Measurements from ENCODE around the gene CTBP1.

CTBP1 gene

DNA sequence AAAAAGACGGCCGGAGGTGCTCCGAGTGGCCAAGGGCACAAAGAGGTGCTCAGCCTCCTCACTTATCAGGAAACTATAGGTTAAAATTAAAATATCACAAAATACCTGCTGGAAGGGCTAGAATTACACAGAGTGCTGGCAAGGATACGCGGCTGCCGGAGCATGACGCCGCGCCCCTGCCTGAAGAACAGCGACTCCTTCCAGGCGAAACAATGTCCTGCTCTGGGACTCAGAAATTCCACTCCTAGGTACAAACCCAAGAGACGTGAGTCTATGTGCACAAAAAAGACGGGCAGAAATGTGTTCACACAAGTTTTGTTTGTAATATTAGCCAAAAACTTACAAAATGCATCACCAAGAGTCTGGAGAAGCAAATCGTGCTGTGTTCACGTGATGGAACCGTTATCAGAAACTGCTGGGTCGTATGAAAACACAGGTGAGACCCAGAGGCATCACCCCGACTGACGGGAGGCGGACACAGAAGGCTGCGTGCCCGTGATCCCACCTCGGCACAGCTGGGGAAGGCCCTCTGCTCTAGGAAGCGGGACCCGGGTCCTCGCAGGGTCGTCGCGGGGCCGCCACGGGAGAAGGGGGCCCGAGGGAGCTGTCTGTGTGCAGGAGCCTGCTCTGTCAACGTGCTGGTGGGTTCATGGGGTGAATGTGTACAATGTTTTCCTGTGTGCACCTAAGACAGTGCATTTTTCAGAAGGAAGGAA lies 27.6 kb downstream of the CTBP1 start:
- Histone ChIP-seq H3K9ac (ENCODE audit: low read length) (no peak overlapping the region), H3K4me1 (ENCODE audit: control insufficient read depth, insufficient read depth, low read length) (no peaks in the 10 kb centered on the region)

DNA sequence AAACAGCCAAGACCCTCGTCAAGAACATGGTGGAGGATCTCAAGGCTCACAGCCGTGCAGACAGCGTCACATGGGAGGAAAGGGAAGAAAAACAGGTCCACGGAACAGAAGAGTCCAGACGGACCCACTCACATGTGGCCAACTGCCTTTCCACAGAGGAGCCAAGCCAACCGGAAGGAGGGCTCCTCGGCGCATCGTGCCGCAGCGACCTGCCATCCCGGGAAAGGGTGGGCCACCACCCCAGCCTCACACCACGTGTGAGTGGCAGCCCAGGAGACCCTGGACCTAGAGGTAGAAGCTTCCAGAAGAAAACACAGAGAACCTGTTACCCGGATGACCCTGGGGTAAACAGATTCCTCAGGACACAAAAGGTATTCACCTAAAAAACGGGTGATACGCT lies 28.4 kb downstream of the CTBP1 start:
- Histone ChIP-seq H3K9ac (ENCODE audit: low read length) (no peak overlapping the region), H3K27me3 (ENCODE audit: control insufficient read depth, insufficient read depth, low read length) (no peaks in the 10 kb centered on the region), H3K4me1 (ENCODE audit: control insufficient read depth, insufficient read depth, low read length) (no peaks in the 10 kb centered on the region), H3K27ac (ENCODE audit: low read depth, low read length) (no peak overlapping the region), H3K4me3 (ENCODE audit: low read length) (no peak overlapping the region), H3K36me3 (ENCODE audit: control insufficient read depth, insufficient read depth, low read length) (peaks cover 26% of the 10 kb centered on the region)

More for the DNA sequence above, 27.6 kb downstream of the CTBP1 start:
- peaks cover 21% of the 10 kb centered on the region for H3K36me3 ChIP-seq (ENCODE audit: control insufficient read depth, insufficient read depth, low read length)
- H3K27ac ChIP-seq (ENCODE audit: low read depth, low read length), result no peak overlapping the region
- H3K27me3 ChIP-seq (ENCODE audit: control insufficient read depth, insufficient read depth, low read length), result no peaks in the 10 kb centered on the region
- no peak overlapping the region for H3K4me3 ChIP-seq (ENCODE audit: low read length)

DNA sequence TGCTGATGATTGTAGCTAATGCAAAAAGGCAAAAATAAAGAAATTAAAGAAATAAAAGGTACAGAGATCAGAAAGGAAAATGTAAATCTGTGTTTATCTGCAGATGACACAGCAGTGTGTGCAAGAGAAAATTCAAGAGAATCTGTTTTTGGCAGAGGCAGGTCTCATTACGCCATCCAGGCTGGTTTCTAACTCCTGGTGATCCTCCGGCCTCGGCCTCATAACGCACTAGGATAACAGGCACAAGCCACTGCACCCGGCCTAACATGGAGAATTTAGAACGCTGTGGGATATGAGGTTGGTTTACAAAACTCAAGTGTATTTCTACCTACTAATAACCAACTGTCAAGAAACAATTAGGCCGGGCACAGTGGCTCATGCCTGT lies 29.4 kb downstream of the CTBP1 start:
- Histone ChIP-seq H3K27me3 (ENCODE audit: control insufficient read depth, insufficient read depth, low read length) (no peaks in the 10 kb centered on the region), H3K36me3 (ENCODE audit: control insufficient read depth, insufficient read depth, low read length) (peaks cover 26% of the 10 kb centered on the region)

DNA sequence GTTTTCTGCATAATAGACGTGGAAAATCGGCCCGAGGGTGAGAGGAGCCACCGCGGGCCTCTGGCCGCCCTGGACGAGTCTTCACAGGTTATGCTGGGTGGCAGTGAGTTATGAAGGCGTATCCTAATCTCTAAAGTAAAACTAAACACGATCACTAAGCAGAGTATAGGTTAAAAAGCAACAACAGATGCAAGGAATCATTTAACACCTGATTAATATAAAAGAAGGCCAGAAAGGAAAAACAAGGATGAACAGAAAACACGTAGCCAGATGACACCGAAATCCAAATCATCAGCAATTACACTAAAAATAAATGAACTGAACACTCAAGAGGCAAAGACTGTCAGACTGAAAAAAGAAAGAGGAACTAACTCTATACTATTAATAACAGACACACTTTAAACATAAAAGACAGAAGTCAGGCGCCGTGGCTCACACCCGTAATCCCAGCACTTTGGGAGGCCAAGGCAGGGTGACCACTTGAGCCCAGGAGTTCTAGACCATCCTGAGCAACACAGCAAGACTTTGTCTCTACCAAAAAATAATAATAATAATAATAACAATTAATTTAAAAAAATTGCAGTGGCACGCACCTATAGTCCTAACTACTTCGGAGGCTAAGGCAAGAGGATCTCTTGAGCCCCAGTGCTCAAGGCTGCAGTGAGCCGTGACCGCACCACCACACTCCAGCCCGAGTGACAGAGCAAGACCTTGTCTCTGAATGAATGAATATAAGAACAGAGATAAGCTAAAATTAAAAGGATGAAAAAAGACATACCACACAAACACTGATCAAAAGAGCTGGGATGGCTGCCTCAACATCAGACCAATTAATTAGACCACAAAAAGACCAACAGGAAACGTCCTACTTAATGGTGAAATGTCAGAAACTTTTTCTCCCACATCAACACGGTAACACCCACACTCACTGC lies 30.0 kb downstream of the CTBP1 start:
- no peak overlapping the region for H3K27ac ChIP-seq (ENCODE audit: low read depth, low read length)
- no peak overlapping the region for H3K9ac ChIP-seq (ENCODE audit: low read length)
- H3K4me3 ChIP-seq (ENCODE audit: low read length), result no peak overlapping the region
- peaks cover 20% of the 10 kb centered on the region for H3K36me3 ChIP-seq (ENCODE audit: control insufficient read depth, insufficient read depth, low read length)
- H3K27me3 ChIP-seq (ENCODE audit: control insufficient read depth, insufficient read depth, low read length), result no peaks in the 10 kb centered on the region
- no peaks in the 10 kb centered on the region for H3K4me1 ChIP-seq (ENCODE audit: control insufficient read depth, insufficient read depth, low read length)

More for the DNA sequence above, 29.4 kb downstream of the CTBP1 start:
- Histone ChIP-seq H3K4me1 (ENCODE audit: control insufficient read depth, insufficient read depth, low read length) (no peaks in the 10 kb centered on the region), H3K9ac (ENCODE audit: low read length) (no peak overlapping the region), H3K27ac (ENCODE audit: low read depth, low read length) (no peak overlapping the region), H3K4me3 (ENCODE audit: low read length) (no peak overlapping the region)

DNA sequence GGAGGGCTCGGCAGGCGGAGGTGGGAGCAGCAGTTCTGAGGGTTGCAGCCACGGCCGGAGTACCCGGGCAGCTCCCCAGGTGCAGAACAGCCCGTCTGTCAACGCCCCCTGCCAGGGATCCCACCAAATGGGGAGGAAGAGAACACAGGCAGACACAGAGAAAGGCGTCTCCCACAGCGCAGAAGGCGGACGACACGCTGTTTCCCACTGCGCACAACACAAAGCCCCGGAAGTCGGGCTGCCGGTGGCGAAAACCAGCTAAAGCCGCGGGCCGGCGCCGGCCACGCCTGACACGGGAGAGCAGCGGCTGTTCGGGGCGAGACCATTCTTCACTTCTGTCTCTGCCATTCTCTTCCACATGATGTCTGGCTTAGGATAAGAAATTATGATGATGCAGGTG lies 31.6 kb downstream of the CTBP1 start:
- H3K9ac ChIP-seq (ENCODE audit: low read length), result no peak overlapping the region
- H3K4me1 ChIP-seq (ENCODE audit: control insufficient read depth, insufficient read depth, low read length), result no peaks in the 10 kb centered on the region
- no peak overlapping the region for H3K4me3 ChIP-seq (ENCODE audit: low read length)
- no peak overlapping the region for H3K27ac ChIP-seq (ENCODE audit: low read depth, low read length)
- H3K36me3 ChIP-seq (ENCODE audit: control insufficient read depth, insufficient read depth, low read length), result peaks cover 21% of the 10 kb centered on the region
- no peaks in the 10 kb centered on the region for H3K27me3 ChIP-seq (ENCODE audit: control insufficient read depth, insufficient read depth, low read length)

DNA sequence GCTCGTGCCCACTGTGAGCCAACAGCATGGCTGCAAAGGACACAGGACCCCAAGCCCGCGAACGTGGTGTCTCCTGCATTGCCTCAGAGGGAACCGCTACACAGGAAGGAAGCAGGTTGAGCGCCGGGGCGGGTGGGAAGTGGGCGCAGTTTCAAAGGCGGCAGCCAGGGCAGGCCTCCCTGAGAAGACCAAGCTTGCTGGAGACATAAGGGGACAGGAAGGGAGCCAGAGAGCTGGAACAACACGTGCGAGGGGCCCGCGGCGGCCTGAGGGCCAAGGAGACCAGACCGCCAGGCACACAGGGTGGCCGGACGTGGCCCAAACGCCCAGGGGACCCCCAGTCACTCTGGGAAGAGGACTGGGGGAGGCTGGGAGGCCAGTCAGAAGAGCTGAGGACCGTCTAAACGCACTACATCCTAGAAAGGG lies 32.0 kb downstream of the CTBP1 start:
- Histone ChIP-seq H3K27ac (ENCODE audit: low read depth, low read length) (no peak overlapping the region), H3K4me1 (ENCODE audit: control insufficient read depth, insufficient read depth, low read length) (peaks cover 1% of the 10 kb centered on the region), H3K9ac (ENCODE audit: low read length) (no peak overlapping the region), H3K27me3 (ENCODE audit: control insufficient read depth, insufficient read depth, low read length) (no peaks in the 10 kb centered on the region), H3K4me3 (ENCODE audit: low read length) (no peak overlapping the region), H3K36me3 (ENCODE audit: control insufficient read depth, insufficient read depth, low read length) (peaks cover 21% of the 10 kb centered on the region)

DNA sequence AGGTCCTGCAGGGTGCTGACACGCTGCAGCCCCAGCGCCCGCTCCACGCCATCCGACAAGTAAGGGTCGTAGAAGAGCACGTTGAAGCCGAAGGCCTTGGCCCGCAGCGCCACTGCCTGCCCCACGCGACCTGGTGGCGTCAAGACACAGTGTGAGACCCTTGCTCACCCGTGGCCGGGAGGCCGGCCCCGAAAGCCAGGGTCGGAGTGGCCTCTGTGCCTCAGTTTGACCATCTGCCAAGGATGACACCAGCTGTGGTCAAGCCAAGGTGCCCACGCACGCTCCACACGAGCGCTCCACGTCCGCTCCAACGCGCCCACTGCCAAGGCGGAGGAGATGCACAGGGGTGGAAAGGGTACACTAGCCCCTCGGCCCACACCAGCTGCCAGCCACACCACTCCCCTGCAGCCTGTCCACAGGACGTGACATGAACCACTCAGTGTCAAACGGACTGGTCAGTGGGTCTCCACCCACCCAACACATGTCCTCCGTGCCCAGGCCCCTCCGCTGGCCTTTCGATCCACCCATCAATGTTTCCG lies 32.8 kb downstream of the CTBP1 start:
- Histone ChIP-seq H3K4me1 (ENCODE audit: control insufficient read depth, insufficient read depth, low read length) (peaks cover 5% of the 10 kb centered on the region), H3K4me3 (ENCODE audit: low read length) (no peak overlapping the region), H3K27me3 (ENCODE audit: control insufficient read depth, insufficient read depth, low read length) (no peaks in the 10 kb centered on the region), H3K9ac (ENCODE audit: low read length) (no peak overlapping the region), H3K27ac (ENCODE audit: low read depth, low read length) (no peak overlapping the region), H3K36me3 (ENCODE audit: control insufficient read depth, insufficient read depth, low read length) (peaks cover 24% of the 10 kb centered on the region)

DNA sequence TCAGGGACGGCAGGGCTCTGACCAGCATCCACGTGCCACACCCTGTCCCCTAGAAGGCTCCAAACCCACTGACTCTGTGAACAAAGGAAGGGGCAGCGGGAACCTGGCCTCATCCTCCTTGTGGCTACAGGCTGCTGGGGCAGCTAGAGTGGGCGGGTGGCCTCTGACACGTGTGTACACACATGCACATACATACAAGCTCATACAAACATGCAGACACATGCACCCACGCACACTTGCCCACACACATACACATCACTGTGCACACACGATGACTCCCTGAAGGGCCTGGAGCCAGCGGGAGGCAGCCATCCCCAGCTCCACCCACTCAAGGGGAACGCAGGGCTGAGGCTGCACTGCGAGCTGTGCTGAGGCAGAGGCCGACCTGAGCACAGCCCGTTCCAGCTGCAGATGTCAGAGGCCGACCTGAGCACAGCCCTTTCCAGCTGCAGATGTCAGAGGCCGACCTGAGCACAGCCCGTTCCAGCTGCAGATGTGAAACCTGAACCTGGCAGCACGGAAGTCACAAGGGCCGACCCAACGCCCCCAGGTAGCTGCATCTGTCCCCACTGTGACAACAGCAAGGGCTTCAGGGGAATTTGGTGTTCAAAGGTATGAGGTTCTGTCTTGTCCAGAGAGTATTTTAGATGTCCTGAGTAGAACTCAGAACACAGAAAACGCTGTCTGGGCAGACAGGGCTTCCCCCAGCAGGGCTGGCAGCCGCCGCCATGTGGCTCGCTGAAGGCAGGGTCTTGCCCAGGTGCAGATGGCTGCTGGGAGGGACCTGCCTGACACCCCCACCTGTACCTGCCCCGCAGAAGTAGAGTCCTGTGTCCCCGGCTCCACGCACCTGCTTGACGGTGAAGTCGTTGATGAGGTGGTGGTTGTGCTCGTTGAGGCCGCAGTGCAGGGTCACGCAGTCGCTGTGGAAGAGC lies 33.5 kb downstream of the CTBP1 start:
- Histone ChIP-seq H3K27ac (ENCODE audit: low read depth, low read length) (no peak overlapping the region), H3K4me1 (ENCODE audit: control insufficient read depth, insufficient read depth, low read length) (peaks cover 13% of the 10 kb centered on the region), H3K9ac (ENCODE audit: low read length) (no peak overlapping the region), H3K4me3 (ENCODE audit: low read length) (peak overlapping the region; percentile 3), H3K36me3 (ENCODE audit: control insufficient read depth, insufficient read depth, low read length) (peaks cover 28% of the 10 kb centered on the region), H3K27me3 (ENCODE audit: control insufficient read depth, insufficient read depth, low read length) (no peaks in the 10 kb centered on the region)

DNA sequence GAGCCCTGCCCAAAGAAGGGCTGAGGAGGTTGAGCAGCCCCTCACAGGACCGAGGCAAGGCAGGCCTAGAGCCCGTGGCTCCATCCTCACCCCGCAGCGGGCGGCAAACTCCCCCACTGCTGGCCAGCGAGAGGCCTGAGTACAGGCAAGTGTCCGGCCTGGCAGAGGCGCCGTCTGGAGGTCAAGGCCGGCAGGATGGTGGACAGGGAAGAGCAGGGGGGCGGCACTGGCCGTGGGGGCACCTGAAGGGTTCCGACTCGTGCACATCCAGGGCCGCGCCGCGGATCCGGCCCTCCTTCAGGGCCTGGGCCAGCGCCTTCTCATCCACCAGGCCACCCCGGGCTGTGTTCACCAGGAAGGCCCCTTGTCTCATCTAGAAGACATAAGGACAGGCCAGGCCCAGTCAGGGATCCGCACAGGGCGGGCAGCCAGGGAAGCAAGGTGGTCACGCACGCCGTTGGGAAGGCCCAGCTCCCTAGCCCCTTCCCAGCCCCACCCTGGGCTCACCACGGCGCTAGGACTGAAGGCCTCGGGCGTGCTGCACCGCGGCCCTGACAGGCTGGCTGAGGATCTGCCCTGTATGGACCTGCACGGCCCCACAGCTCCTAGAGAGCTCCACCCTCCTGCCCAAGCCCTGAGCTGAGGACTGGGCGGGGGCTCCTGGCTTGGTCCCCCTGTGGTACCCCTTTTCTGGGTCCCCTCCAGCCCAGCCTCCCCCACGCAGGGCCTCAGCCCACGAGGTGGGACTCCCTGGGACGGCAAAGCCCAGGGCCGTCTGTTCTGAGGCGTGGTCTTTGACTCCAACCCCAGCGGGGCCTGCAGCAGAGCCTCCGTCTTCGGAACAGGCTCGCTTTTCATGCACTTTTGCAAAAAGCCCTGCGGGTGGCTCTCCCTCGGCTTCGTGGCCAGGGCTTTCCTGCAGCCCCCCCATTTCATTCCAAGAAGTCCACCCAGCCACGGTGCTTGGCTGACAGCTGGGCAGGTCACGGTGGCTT lies 34.5 kb downstream of the CTBP1 start:
- no peak overlapping the region for H3K4me3 ChIP-seq (ENCODE audit: low read length)
- H3K27ac ChIP-seq (ENCODE audit: low read depth, low read length), result no peak overlapping the region
- H3K36me3 ChIP-seq (ENCODE audit: control insufficient read depth, insufficient read depth, low read length), result peaks cover 28% of the 10 kb centered on the region
- H3K9ac ChIP-seq (ENCODE audit: low read length), result no peak overlapping the region
- H3K4me1 ChIP-seq (ENCODE audit: control insufficient read depth, insufficient read depth, low read length), result peaks cover 21% of the 10 kb centered on the region
- H3K27me3 ChIP-seq (ENCODE audit: control insufficient read depth, insufficient read depth, low read length), result no peaks in the 10 kb centered on the region

DNA sequence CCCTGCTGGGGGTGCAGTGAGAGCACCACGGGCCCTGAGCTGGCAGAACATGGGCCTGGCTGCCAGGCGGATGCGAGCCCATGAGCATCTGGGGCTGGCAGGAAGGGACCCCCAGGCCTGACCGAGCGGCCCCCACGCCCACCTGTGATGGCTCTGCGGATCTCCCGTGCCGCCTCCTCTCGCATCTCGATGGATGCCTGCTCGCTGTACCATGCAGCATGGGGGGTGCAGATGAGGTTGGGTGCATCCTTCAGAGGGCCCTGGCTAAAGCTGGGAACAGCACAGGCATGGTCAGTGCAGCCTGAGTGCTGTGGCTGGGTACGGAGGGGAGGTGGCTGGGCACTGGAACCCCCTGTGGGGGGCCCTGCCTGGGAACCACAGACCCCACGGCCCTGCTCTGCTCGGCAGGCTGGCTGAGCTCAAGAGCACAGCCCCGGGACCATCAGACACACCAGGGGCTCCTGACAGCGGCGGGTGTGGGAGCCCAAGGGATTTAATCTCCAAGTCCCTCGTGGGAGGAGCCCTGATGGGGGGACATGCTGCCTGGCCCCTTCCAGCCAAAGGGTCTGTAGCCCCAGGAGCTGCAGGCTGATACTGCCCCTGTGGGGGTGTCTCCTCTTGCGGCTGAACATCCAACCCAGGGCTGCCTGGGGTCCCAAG lies 35.5 kb downstream of the CTBP1 start:
- Histone ChIP-seq H3K9ac (ENCODE audit: low read length) (no peak overlapping the region), H3K27me3 (ENCODE audit: control insufficient read depth, insufficient read depth, low read length) (no peaks in the 10 kb centered on the region), H3K4me1 (ENCODE audit: control insufficient read depth, insufficient read depth, low read length) (peaks cover 31% of the 10 kb centered on the region), H3K4me3 (ENCODE audit: low read length) (no peak overlapping the region), H3K36me3 (ENCODE audit: control insufficient read depth, insufficient read depth, low read length) (peaks cover 28% of the 10 kb centered on the region), H3K27ac (ENCODE audit: low read depth, low read length) (no peak overlapping the region)

Data from rectal smooth muscle tissue (tissue), 1 donor.